Measurements from ENCODE around the gene ASPG.
"Not testable (repeated sequence)": the region's sequence is repeated elsewhere in the genome, so short reads cannot be mapped to it uniquely, and the experiment has no call there.

ASPG gene

GRCh38 chr14:104152686-104153393, 67.3 kb downstream of the ASPG start:
- POLR2A ChIA-PET: no interaction called here
- TF ChIP-seq CTCF (IDR thresholded peaks at IDR 0.05; ENCODE audit: control extremely low read depth, extremely low read depth, low read depth, missing control alignments): no peak
- CTCF ChIA-PET: interaction anchor here (1.0 kb wide), 1 partner anchor 411 kb away, joined by 3 read pairs; no protein-coding TSS in a partner anchor
- no peak for DNase-seq (ENCODE audit: extremely low spot score)

- DNase-seq (ENCODE audit: extremely low spot score); POLR2A ChIA-PET: not testable (repeated sequence)
- CTCF ChIA-PET: interaction anchor here (1.0 kb wide), 1 partner anchor 411 kb away, joined by 3 read pairs; no protein-coding TSS in a partner anchor
Measured at GRCh38 chr14:104153394-104153755, 67.9 kb downstream of the ASPG start.

GRCh38 chr14:104154246-104154645, 68.7 kb downstream of the ASPG start:
- no peak for DNase-seq (ENCODE audit: extremely low spot score)
- ChIA-PET CTCF (no interaction called here), POLR2A (no interaction called here)
- no peak for TF ChIP-seq CTCF (IDR thresholded peaks at IDR 0.05; ENCODE audit: control extremely low read depth, extremely low read depth, low read depth, missing control alignments)

DNA sequence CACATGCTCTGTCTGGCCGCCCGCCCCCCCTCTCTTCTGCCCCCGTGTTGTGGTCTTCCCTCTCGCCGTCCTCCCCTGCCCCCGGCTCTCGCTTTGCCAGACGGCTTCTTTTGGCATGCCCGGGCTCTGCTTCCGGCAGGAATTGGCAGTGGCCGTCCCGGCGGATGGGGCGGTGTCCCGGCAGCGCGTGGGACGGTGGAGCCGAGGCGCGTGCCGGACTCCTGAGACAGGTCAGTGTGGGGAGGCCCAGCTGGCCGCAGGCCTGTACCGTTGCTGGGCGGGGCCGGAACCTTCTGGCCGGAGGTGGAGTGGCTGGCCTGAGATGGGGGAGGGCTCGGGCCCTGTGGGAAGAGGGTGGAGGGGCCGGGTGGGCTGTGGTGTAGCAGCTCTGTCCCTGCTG, 70.0 kb downstream of the ASPG start:
- POLR2A ChIA-PET: no interaction called here

GRCh38 chr14:104156142-104156541, 70.6 kb downstream of the ASPG start:
- no peak for TF ChIP-seq CTCF (IDR thresholded peaks at IDR 0.05; ENCODE audit: control extremely low read depth, extremely low read depth, low read depth, missing control alignments)
- ChIA-PET CTCF (interaction anchor here (1.3 kb wide), 1 partner anchor 408 kb away, joined by 3 read pairs; no protein-coding TSS in a partner anchor), POLR2A (no interaction called here)
- no peak for DNase-seq (ENCODE audit: extremely low spot score)

More for the DNA sequence above, 70.0 kb downstream of the ASPG start:
- CTCF ChIA-PET: no interaction called here
- no peak for DNase-seq (ENCODE audit: extremely low spot score)
- no peak for TF ChIP-seq CTCF (IDR thresholded peaks at IDR 0.05; ENCODE audit: control extremely low read depth, extremely low read depth, low read depth, missing control alignments)

- POLR2A ChIA-PET: no interaction called here
- no peak for TF ChIP-seq CTCF (IDR thresholded peaks at IDR 0.05; ENCODE audit: control extremely low read depth, extremely low read depth, low read depth, missing control alignments)
- DNase-seq (ENCODE audit: extremely low spot score): no peak
- CTCF ChIA-PET: interaction anchor here (1.3 kb wide), 1 partner anchor 407 kb away, joined by 3 read pairs; no protein-coding TSS in a partner anchor
Measured at GRCh38 chr14:104157016-104157928, 71.8 kb downstream of the ASPG start.
